Measurements from ENCODE around the gene FAM131C. TPM values are rescaled to one million over a fixed set of nuclear protein-coding genes. Genes with fewer than 3 reads are reported as not detected.
A peak's percentile ranks its signal among the peaks of the same experiment; 100 is the strongest.
"Not testable (repeated sequence)": the region's sequence is repeated elsewhere in the genome, so short reads cannot be mapped to it uniquely, and the experiment has no call there.

FAM131C gene
- total RNA-seq, 4 donors from 2014 or later, result 0.28 to 0.85 TPM; not detected in 2

- intact Hi-C loops (cut with DNase I; ENCODE audit: low total_unique reads), result no loop called here
- no peak for TF ChIP-seq POLR2A (IDR thresholded peaks at IDR 0.05)
- TF ChIP-seq CTCF (IDR thresholded peaks at IDR 0.05), result no peak
- DNase-seq, result no peak
- Histone ChIP-seq H3K36me3 (no peaks in the 10 kb centered on the region), H3K4me1 (no peaks in the 10 kb centered on the region), H3K9me3 (no peaks in the 10 kb centered on the region), H3K27me3 (no peaks in the 10 kb centered on the region), H3K4me3 (no peak overlapping the region), H3K27ac (no peak overlapping the region)
These were observed 12.2 kb downstream of the FAM131C start for GRCh38 chr1:16061266-16061665.

- H3K4me3 ChIP-seq; H3K27me3 ChIP-seq; DNase-seq; intact Hi-C loops (cut with DNase I; ENCODE audit: low total_unique reads); H3K36me3 ChIP-seq; H3K4me1 ChIP-seq; H3K27ac ChIP-seq; H3K9me3 ChIP-seq: not testable (repeated sequence)
These were observed 14.9 kb downstream of the FAM131C start for GRCh38 chr1:16058394-16059120.

GRCh38 chr1:16057314-16057915, 16.0 kb downstream of the FAM131C start:
- not testable (repeated sequence) for H3K27me3 ChIP-seq, H3K9me3 ChIP-seq, H3K4me1 ChIP-seq, DNase-seq, H3K4me3 ChIP-seq, H3K36me3 ChIP-seq, H3K27ac ChIP-seq
- intact Hi-C loops (cut with DNase I; ENCODE audit: low total_unique reads), result loop anchor here (2.0 kb wide), 1 partner anchor 49 kb away; no protein-coding TSS in a partner anchor

- H3K4me3 ChIP-seq, H3K9me3 ChIP-seq, H3K4me1 ChIP-seq, H3K27me3 ChIP-seq, DNase-seq, H3K36me3 ChIP-seq, H3K27ac ChIP-seq: not testable (repeated sequence)
- intact Hi-C loops (cut with DNase I; ENCODE audit: low total_unique reads), result loop anchor here (2.0 kb wide), 1 partner anchor 48 kb away; no protein-coding TSS in a partner anchor
These were observed 16.9 kb downstream of the FAM131C start for GRCh38 chr1:16056521-16056912.

- H3K36me3 ChIP-seq, result no peaks in the 10 kb centered on the region
- H3K27ac ChIP-seq, result no peak overlapping the region
- DNase-seq, result peak; percentile 85 to 88
- no peaks in the 10 kb centered on the region for H3K4me1 ChIP-seq
- no peaks in the 10 kb centered on the region for H3K9me3 ChIP-seq
- TF ChIP-seq CTCF (IDR thresholded peaks at IDR 0.05) (peak; percentile 87 to 97 (median 96)), POLR2A (IDR thresholded peaks at IDR 0.05) (no peak)
- no peak overlapping the region for H3K4me3 ChIP-seq
- H3K27me3 ChIP-seq, result no peaks in the 10 kb centered on the region
- intact Hi-C loops (cut with DNase I; ENCODE audit: low total_unique reads), result loop anchor here (2.0 kb wide), 1 partner anchor 47 kb away; no protein-coding TSS in a partner anchor
These were observed 17.6 kb downstream of the FAM131C start for GRCh38 chr1:16055613-16056520.

- intact Hi-C loops (cut with DNase I; ENCODE audit: low total_unique reads), result no loop called here
- no peak overlapping the region for H3K4me3 ChIP-seq
- no peak for DNase-seq
- no peak for TF ChIP-seq CTCF (IDR thresholded peaks at IDR 0.05)
- no peaks in the 10 kb centered on the region for H3K4me1 ChIP-seq
- H3K27me3 ChIP-seq, result no peaks in the 10 kb centered on the region
- no peaks in the 10 kb centered on the region for H3K36me3 ChIP-seq
- no peaks in the 10 kb centered on the region for H3K9me3 ChIP-seq
- H3K27ac ChIP-seq, result no peak overlapping the region
These were observed 18.6 kb downstream of the FAM131C start for GRCh38 chr1:16054598-16055540.
